Measurements from ENCODE around the gene IL1RAPL2. TPM values are rescaled to one million over a fixed set of nuclear protein-coding genes. Genes with fewer than 3 reads are reported as not detected.

The IL1RAPL2 gene
- polyA plus RNA-seq, 1 of the 3 experiments (the other 2 are of a cell fraction), result 0.13 TPM

DNA sequence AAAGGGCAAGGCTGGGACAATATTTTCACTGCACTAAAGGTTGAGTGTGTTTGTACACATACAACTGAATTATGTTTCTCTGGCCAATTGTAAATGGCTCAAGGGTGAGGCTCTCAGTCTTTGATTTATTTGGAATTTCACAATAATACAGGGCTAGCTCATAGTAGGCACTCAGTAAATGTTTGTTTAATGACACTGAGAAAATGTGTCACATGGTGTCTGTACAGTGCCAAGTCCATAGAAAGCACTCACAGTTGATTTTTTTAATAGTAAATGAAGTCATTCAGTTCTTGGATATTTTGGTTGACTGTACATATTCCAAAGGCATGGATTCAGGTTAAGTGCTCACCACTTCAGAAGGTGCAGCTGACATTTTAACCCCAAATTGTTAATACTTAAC lies 176.4 kb downstream of the IL1RAPL2 start:
- Histone ChIP-seq H2AFZ (ENCODE audit: low read depth) (no peak overlapping the region), H3F3A (replicated peaks; ENCODE audit: insufficient read depth) (no peaks in the 10 kb centered on the region), H3K9ac (no peak overlapping the region), H3K27me3 (ENCODE audit: insufficient read depth) (no peaks in the 10 kb centered on the region), H3K79me2 (ENCODE audit: insufficient read depth) (no peaks in the 10 kb centered on the region), H3K36me3 (replicated peaks in 1 of 2; ENCODE audit: control insufficient read depth in 1 of 2, insufficient read depth in 2 of 2, low read length in 1 of 2) (no peaks in the 10 kb centered on the region), H3K4me1 (ENCODE audit: control insufficient read depth in 1 of 2, insufficient read depth in 2 of 2, low read depth in 1 of 2, low read length in 1 of 2) (no peaks in the 10 kb centered on the region), H3K9me2 (no peaks in the 10 kb centered on the region), H3K9me3 (no peaks in the 10 kb centered on the region), H3K4me2 (no peak overlapping the region), H4K20me1 (ENCODE audit: insufficient read depth) (no peaks in the 10 kb centered on the region), H3K4me3 (ENCODE audit: low read depth in 2 of 2, low read length in 1 of 2) (no peak overlapping the region), H3K27ac (ENCODE audit: low read depth in 2 of 2, low read length in 1 of 2) (no peak overlapping the region)
- TF ChIP-seq USF2 (IDR thresholded peaks at IDR 0.05; ENCODE audit: borderline replicate concordance, low read depth, low read length), result no peak
- no peak for TF ChIP-seq TEAD4 (IDR thresholded peaks at IDR 0.05; ENCODE audit: borderline replicate concordance, insufficient read depth)
- no peak for TF ChIP-seq FOXJ3 (CRISPR knock-in tag; IDR thresholded peaks at IDR 0.05)
- TF ChIP-seq GATA2 (CRISPR knock-in tag; IDR thresholded peaks at IDR 0.05), result no peak
- TF ChIP-seq MXI1 (IDR thresholded peaks at IDR 0.05; ENCODE audit: low read depth, low read length), result no peak
- TF ChIP-seq YY1 (IDR thresholded peaks at IDR 0.05; ENCODE audit: low read depth), result no peak
- no peak for TF ChIP-seq FOSL2 (IDR thresholded peaks at IDR 0.05; ENCODE audit: borderline replicate concordance, low read depth)
- no peak for TF ChIP-seq PBX3 (IDR thresholded peaks at IDR 0.05)
- no peak for TF ChIP-seq EP300 (IDR thresholded peaks at IDR 0.05; ENCODE audit: borderline replicate concordance in 1 of 2, low read depth in 1 of 2, low read length in 1 of 2)
- no peak for DNase-seq
- ChIA-PET POLR2A (no interaction called here), CTCF (no interaction called here)

DNA sequence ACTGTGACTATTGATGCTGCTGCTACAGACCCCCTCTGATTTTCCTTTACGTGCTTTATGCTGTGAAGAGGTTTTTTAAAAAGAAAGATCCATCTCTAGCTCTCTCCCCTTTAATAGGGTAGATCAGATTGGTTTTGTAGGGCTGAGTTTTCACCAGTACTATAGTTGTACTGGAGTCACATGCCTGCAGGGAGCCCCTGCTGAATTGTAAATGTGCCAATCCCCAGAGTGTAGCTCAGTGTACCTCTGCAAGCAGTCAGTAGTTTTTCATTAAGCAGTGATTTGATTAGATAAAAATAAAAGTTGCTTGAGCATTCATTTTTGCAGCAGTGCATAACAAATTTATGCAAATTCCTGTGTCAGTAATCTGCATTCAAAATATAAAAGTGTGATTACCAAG lies 179.2 kb downstream of the IL1RAPL2 start:
- 0% methylated on average over 1 of the region's 1 CpG for WGBS (ENCODE audit: low lambda C conversion rate)
- no peaks in the 10 kb centered on the region for H3K4me1 ChIP-seq (ENCODE audit: control insufficient read depth in 1 of 2, insufficient read depth in 2 of 2, low read depth in 1 of 2, low read length in 1 of 2)
- TF ChIP-seq GATA2 (CRISPR knock-in tag; IDR thresholded peaks at IDR 0.05), result no peak
- TF ChIP-seq, protein P1, sequence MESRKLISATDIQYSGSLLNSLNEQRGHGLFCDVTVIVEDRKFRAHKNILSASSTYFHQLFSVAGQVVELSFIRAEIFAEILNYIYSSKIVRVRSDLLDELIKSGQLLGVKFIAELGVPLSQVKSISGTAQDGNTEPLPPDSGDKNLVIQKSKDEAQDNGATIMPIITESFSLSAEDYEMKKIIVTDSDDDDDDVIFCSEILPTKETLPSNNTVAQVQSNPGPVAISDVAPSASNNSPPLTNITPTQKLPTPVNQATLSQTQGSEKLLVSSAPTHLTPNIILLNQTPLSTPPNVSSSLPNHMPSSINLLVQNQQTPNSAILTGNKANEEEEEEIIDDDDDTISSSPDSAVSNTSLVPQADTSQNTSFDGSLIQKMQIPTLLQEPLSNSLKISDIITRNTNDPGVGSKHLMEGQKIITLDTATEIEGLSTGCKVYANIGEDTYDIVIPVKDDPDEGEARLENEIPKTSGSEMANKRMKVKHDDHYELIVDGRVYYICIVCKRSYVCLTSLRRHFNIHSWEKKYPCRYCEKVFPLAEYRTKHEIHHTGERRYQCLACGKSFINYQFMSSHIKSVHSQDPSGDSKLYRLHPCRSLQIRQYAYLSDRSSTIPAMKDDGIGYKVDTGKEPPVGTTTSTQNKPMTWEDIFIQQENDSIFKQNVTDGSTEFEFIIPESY (IDR thresholded peaks at IDR 0.05; ENCODE audit: borderline replicate concordance, low read depth), result no peak
- TF ChIP-seq, protein P2, sequence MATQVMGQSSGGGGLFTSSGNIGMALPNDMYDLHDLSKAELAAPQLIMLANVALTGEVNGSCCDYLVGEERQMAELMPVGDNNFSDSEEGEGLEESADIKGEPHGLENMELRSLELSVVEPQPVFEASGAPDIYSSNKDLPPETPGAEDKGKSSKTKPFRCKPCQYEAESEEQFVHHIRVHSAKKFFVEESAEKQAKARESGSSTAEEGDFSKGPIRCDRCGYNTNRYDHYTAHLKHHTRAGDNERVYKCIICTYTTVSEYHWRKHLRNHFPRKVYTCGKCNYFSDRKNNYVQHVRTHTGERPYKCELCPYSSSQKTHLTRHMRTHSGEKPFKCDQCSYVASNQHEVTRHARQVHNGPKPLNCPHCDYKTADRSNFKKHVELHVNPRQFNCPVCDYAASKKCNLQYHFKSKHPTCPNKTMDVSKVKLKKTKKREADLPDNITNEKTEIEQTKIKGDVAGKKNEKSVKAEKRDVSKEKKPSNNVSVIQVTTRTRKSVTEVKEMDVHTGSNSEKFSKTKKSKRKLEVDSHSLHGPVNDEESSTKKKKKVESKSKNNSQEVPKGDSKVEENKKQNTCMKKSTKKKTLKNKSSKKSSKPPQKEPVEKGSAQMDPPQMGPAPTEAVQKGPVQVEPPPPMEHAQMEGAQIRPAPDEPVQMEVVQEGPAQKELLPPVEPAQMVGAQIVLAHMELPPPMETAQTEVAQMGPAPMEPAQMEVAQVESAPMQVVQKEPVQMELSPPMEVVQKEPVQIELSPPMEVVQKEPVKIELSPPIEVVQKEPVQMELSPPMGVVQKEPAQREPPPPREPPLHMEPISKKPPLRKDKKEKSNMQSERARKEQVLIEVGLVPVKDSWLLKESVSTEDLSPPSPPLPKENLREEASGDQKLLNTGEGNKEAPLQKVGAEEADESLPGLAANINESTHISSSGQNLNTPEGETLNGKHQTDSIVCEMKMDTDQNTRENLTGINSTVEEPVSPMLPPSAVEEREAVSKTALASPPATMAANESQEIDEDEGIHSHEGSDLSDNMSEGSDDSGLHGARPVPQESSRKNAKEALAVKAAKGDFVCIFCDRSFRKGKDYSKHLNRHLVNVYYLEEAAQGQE (IDR thresholded peaks at IDR 0.05; ENCODE audit: low read depth, low read length), result no peak

More for the DNA sequence above, 179.2 kb downstream of the IL1RAPL2 start:
- Histone ChIP-seq H3K27me3 (ENCODE audit: insufficient read depth) (no peaks in the 10 kb centered on the region), H3K27ac (ENCODE audit: low read depth in 2 of 2, low read length in 1 of 2) (no peak overlapping the region), H3K9ac (no peak overlapping the region), H3K4me2 (no peak overlapping the region), H3K4me3 (ENCODE audit: low read depth in 2 of 2, low read length in 1 of 2) (no peak overlapping the region), H3K9me2 (no peaks in the 10 kb centered on the region), H3K36me3 (replicated peaks in 1 of 2; ENCODE audit: control insufficient read depth in 1 of 2, insufficient read depth in 2 of 2, low read length in 1 of 2) (no peaks in the 10 kb centered on the region), H2AFZ (ENCODE audit: low read depth) (no peak overlapping the region), H3F3A (replicated peaks; ENCODE audit: insufficient read depth) (no peaks in the 10 kb centered on the region), H3K9me3 (no peaks in the 10 kb centered on the region), H4K20me1 (ENCODE audit: insufficient read depth) (no peaks in the 10 kb centered on the region), H3K79me2 (ENCODE audit: insufficient read depth) (no peaks in the 10 kb centered on the region)
- CTCF ChIA-PET, result no interaction called here
- POLR2A ChIA-PET, result no interaction called here
- no peak for DNase-seq

Data from SK-N-SH (cell line).